ENCODE data around the gene CCDC57. TPM values are rescaled to one million over a fixed set of nuclear protein-coding genes. Genes with fewer than 3 reads are reported as not detected.

The CCDC57 gene
- total RNA-seq, 2 experiments from 2014 or later = 70.2 to 73.9 TPM

- no peaks in the 10 kb centered on the region for H3K27me3 Mint-ChIP-seq
- no peak for DNase-seq
- CTCF ChIA-PET = interaction anchor here (0.8 to 5.8 kb wide), 5 partner anchors 16 to 138 kb away, joined by 3 to 56 read pairs (median 4); partner anchors contain the start of genes DCXR and RAC3
- ATAC-seq = no peak
- H3K4me1 Mint-ChIP-seq = peaks cover 2% of the 10 kb centered on the region
- no peak overlapping the region for H3K27ac Mint-ChIP-seq
- no peaks in the 10 kb centered on the region for H3K9me3 Mint-ChIP-seq (ENCODE audit: low read depth)
- peaks cover 3% of the 10 kb centered on the region for H3K36me3 Mint-ChIP-seq
- no peak overlapping the region for H3K4me3 Mint-ChIP-seq
Observed at GRCh38 chr17:82157046-82158035, 55.3 kb downstream of the CCDC57 start.

GRCh38 chr17:82156284-82156925, 56.2 kb downstream of the CCDC57 start:
- CTCF ChIA-PET = interaction anchor here (1.0 to 5.8 kb wide), 7 partner anchors 42 to 125 kb away, joined by 3 to 56 read pairs (median 4); partner anchors contain the start of genes DCXR, DUS1L and RAC3
- peaks cover 2% of the 10 kb centered on the region for H3K4me1 Mint-ChIP-seq
- H3K36me3 Mint-ChIP-seq = peaks cover 3% of the 10 kb centered on the region
- DNase-seq (no peak), ATAC-seq (no peak)
- H3K27ac Mint-ChIP-seq = no peak overlapping the region
- no peaks in the 10 kb centered on the region for H3K27me3 Mint-ChIP-seq
- no peaks in the 10 kb centered on the region for H3K9me3 Mint-ChIP-seq (ENCODE audit: low read depth)
- no peak overlapping the region for H3K4me3 Mint-ChIP-seq

GRCh38 chr17:82155606-82156005, 57.0 kb downstream of the CCDC57 start:
- Mint-ChIP-seq H3K27ac (no peak overlapping the region), H3K9me3 (ENCODE audit: low read depth) (no peaks in the 10 kb centered on the region), H3K4me3 (no peak overlapping the region), H3K27me3 (no peaks in the 10 kb centered on the region), H3K4me1 (peaks cover 2% of the 10 kb centered on the region), H3K36me3 (peaks cover 3% of the 10 kb centered on the region)
- ATAC-seq = no peak
- no peak for DNase-seq
- CTCF ChIA-PET = interaction anchor here (0.5 to 5.8 kb wide), 11 partner anchors 42 to 329 kb away, joined by 3 to 56 read pairs (median 4); partner anchors contain the start of genes CENPX, DCXR, DUS1L and LRRC45

GRCh38 chr17:82154881-82155331, 57.7 kb downstream of the CCDC57 start:
- CTCF ChIA-PET = interaction anchor here (0.5 to 5.8 kb wide), 12 partner anchors 28 to 329 kb away, joined by 3 to 56 read pairs (median 5); partner anchors contain the start of genes CENPX, DCXR, DUS1L and LRRC45
- no peaks in the 10 kb centered on the region for H3K9me3 Mint-ChIP-seq (ENCODE audit: low read depth)
- DNase-seq (no peak), ATAC-seq (no peak)
- peaks cover 2% of the 10 kb centered on the region for H3K4me1 Mint-ChIP-seq
- H3K4me3 Mint-ChIP-seq = no peak overlapping the region
- no peak overlapping the region for H3K27ac Mint-ChIP-seq
- no peaks in the 10 kb centered on the region for H3K27me3 Mint-ChIP-seq
- H3K36me3 Mint-ChIP-seq = peaks cover under 1% of the 10 kb centered on the region

- DNase-seq (peak; percentile 84), ATAC-seq (peak; percentile 98)
- CTCF ChIA-PET = interaction anchor here (0.7 to 5.8 kb wide), 16 partner anchors 18 to 194 kb away, joined by 3 to 56 read pairs (median 4); partner anchors contain the start of genes CENPX, DCXR, LRRC45 and RAC3
- Mint-ChIP-seq H3K9me3 (ENCODE audit: low read depth) (no peaks in the 10 kb centered on the region), H3K36me3 (no peaks in the 10 kb centered on the region), H3K4me1 (peaks cover 2% of the 10 kb centered on the region), H3K27ac (no peak overlapping the region), H3K27me3 (no peaks in the 10 kb centered on the region), H3K4me3 (no peak overlapping the region)
Observed at GRCh38 chr17:82153745-82154375, 58.8 kb downstream of the CCDC57 start.

GRCh38 chr17:82153295-82153691, 59.3 kb downstream of the CCDC57 start:
- H3K4me1 Mint-ChIP-seq = peaks cover 2% of the 10 kb centered on the region
- ATAC-seq = no peak
- CTCF ChIA-PET = interaction anchor here (1.0 to 5.8 kb wide), 7 partner anchors 41 to 194 kb away, joined by 3 to 56 read pairs (median 11); partner anchors contain the start of genes CENPX, LRRC45 and RAC3
- no peak overlapping the region for H3K4me3 Mint-ChIP-seq
- no peak for DNase-seq
- H3K9me3 Mint-ChIP-seq (ENCODE audit: low read depth) = no peaks in the 10 kb centered on the region
- no peaks in the 10 kb centered on the region for H3K27me3 Mint-ChIP-seq
- H3K36me3 Mint-ChIP-seq = no peaks in the 10 kb centered on the region
- no peak overlapping the region for H3K27ac Mint-ChIP-seq

GRCh38 chr17:82152556-82153294, 59.9 kb downstream of the CCDC57 start:
- H3K9me3 Mint-ChIP-seq (ENCODE audit: low read depth) = no peaks in the 10 kb centered on the region
- H3K27me3 Mint-ChIP-seq = no peaks in the 10 kb centered on the region
- H3K27ac Mint-ChIP-seq = no peak overlapping the region
- H3K4me1 Mint-ChIP-seq = peaks cover 2% of the 10 kb centered on the region
- no peak for DNase-seq
- peaks cover 2% of the 10 kb centered on the region for H3K36me3 Mint-ChIP-seq
- CTCF ChIA-PET = interaction anchor here (1.3 to 2.7 kb wide), 7 partner anchors 25 to 133 kb away, joined by 3 to 11 read pairs (median 6); partner anchors contain the start of genes CENPX and LRRC45
- ATAC-seq = no peak
- H3K4me3 Mint-ChIP-seq = no peak overlapping the region

- H3K27ac Mint-ChIP-seq = no peak overlapping the region
- DNase-seq = no peak
- CTCF ChIA-PET = interaction anchor here (1.0 to 2.3 kb wide), 5 partner anchors 11 to 132 kb away, joined by 3 to 11 read pairs (median 3); no protein-coding TSS in a partner anchor
- peaks cover 2% of the 10 kb centered on the region for H3K4me1 Mint-ChIP-seq
- peaks cover 5% of the 10 kb centered on the region for H3K36me3 Mint-ChIP-seq
- H3K9me3 Mint-ChIP-seq (ENCODE audit: low read depth) = no peaks in the 10 kb centered on the region
- H3K27me3 Mint-ChIP-seq = no peaks in the 10 kb centered on the region
- no peak overlapping the region for H3K4me3 Mint-ChIP-seq
- ATAC-seq = no peak
Observed at GRCh38 chr17:82152114-82152513, 60.5 kb downstream of the CCDC57 start.

GRCh38 chr17:82151106-82151957, 61.3 kb downstream of the CCDC57 start:
- ATAC-seq (no peak), DNase-seq (no peak)
- H3K27ac Mint-ChIP-seq = no peak overlapping the region

GRCh38 chr17:82149401-82150099, 63.1 kb downstream of the CCDC57 start:
- CTCF ChIA-PET = no interaction called here
- DNase-seq = no peak
- H3K27ac Mint-ChIP-seq = no peak overlapping the region
- H3K27me3 Mint-ChIP-seq = no peaks in the 10 kb centered on the region
- no peaks in the 10 kb centered on the region for H3K9me3 Mint-ChIP-seq (ENCODE audit: low read depth)
- ATAC-seq = no peak
- peaks cover 2% of the 10 kb centered on the region for H3K4me1 Mint-ChIP-seq
- peaks cover 7% of the 10 kb centered on the region for H3K36me3 Mint-ChIP-seq
- no peak overlapping the region for H3K4me3 Mint-ChIP-seq

More at GRCh38 chr17:82151106-82151957, 61.3 kb downstream of the CCDC57 start:
- Mint-ChIP-seq H3K27me3 (no peaks in the 10 kb centered on the region), H3K9me3 (ENCODE audit: low read depth) (no peaks in the 10 kb centered on the region), H3K4me1 (peaks cover 2% of the 10 kb centered on the region), H3K36me3 (peaks cover 7% of the 10 kb centered on the region), H3K4me3 (no peak overlapping the region)
- CTCF ChIA-PET = interaction anchor here (1.0 to 2.3 kb wide), 5 partner anchors 10 to 131 kb away, joined by 3 to 11 read pairs (median 3); no protein-coding TSS in a partner anchor

- CTCF ChIA-PET = no interaction called here
- Mint-ChIP-seq H3K27ac (no peak overlapping the region), H3K4me1 (peaks cover 2% of the 10 kb centered on the region), H3K9me3 (ENCODE audit: low read depth) (no peaks in the 10 kb centered on the region), H3K27me3 (no peaks in the 10 kb centered on the region), H3K4me3 (no peak overlapping the region), H3K36me3 (peaks cover 7% of the 10 kb centered on the region)
- no peak for ATAC-seq
- no peak for DNase-seq
Observed at GRCh38 chr17:82148997-82149396, 63.6 kb downstream of the CCDC57 start.

Data from activated CD8-positive, alpha-beta memory T cell treated with anti-CD3 and anti-CD28 coated beads, Interleukin-2, amount 10 ng/mL, durations not matched to agents 7 days and 5 days (primary cell).